Neural cell (in vitro differentiated cells): Measurements from ENCODE around the gene CETP. TPM values are rescaled to one million over a fixed set of nuclear protein-coding genes. Genes with fewer than 3 reads are reported as not detected.

ENCODE experiments used
- H2AFZ ChIP-seq: fragments of 200-600, 300-800 bp; sonication (generic), shearing (Covaris generic); 2 replicates; pipeline ENCODE4 v1.6.0; 2014; ENCODE audit warnings: low read depth, mild to moderate bottlenecking, antibody characterized with exemption, low read length, moderate library complexity
- H3F3A ChIP-seq: fragments of 200-600 bp; shearing (Covaris generic); 2 replicates; pipeline ENCODE4 v1.6.1; 2016; ENCODE audit warnings: mild to moderate bottlenecking, moderate library complexity, mixed read lengths, antibody characterized with exemption, low read length; ENCODE audit not compliant: insufficient read depth, poor library complexity, severe bottlenecking
- H3K27ac ChIP-seq: fragments of 200-600, 300-800 bp; sonication (generic), shearing (Covaris generic); 2 replicates; pipeline ENCODE4 v1.5.1; 2014; ENCODE audit warnings: mild to moderate bottlenecking, low read length, moderate library complexity
- H3K27me3 ChIP-seq: fragments of 300-800, 200-600 bp; sonication (generic), shearing (Covaris generic); 2 replicates; pipeline ENCODE4 v1.6.0; 2014; ENCODE audit warnings: mild to moderate bottlenecking, low read depth, low read length, moderate library complexity; ENCODE audit not compliant: insufficient read depth
- H3K36me3 ChIP-seq: fragments of 300-800, 200-600 bp; sonication (generic), shearing (Covaris generic); 2 replicates; pipeline ENCODE4 v1.5.1; 2014; ENCODE audit warnings: mild to moderate bottlenecking, antibody characterized with exemption, low read length, moderate library complexity; ENCODE audit not compliant: insufficient read depth
- H3K4me2 ChIP-seq: fragments of 300-800, 200-600 bp; sonication (generic), shearing (Covaris generic); 2 replicates; pipeline ENCODE4 v1.6.0; 2014; ENCODE audit warnings: mild to moderate bottlenecking, low read length
- H3K4me3 ChIP-seq: fragments of 300-800, 200-600 bp; sonication (generic), shearing (Covaris generic); 2 replicates; pipeline ENCODE4 v1.5.1; 2014; ENCODE audit warnings: mild to moderate bottlenecking, low read length, moderate library complexity
- H3K79me2 ChIP-seq: fragments of 200-600 bp; shearing (Covaris generic); replicated peaks from 2 replicates; pipeline ENCODE4 v1.6.0; 2014; ENCODE audit warnings: mild to moderate bottlenecking, low read length, moderate library complexity; ENCODE audit not compliant: insufficient read depth
- H3K9ac ChIP-seq: fragments of 300-800, 200-600 bp; sonication (generic), shearing (Covaris generic); 2 replicates; pipeline ENCODE4 v1.6.1; 2016; ENCODE audit warnings: mild to moderate bottlenecking, low read length, mixed read lengths
- H3K9me2 ChIP-seq: fragments of 200-600 bp; shearing (Covaris generic); 2 replicates; pipeline ENCODE4 v1.6.1; 2016; ENCODE audit warnings: mild to moderate bottlenecking, low read length, mixed read lengths; ENCODE audit not compliant: insufficient read depth
- H3K9me3 ChIP-seq: fragments of 200-600, 300-800 bp; sonication (generic), shearing (Covaris generic); 2 replicates; pipeline ENCODE4 v1.6.1; 2016; ENCODE audit warnings: mild to moderate bottlenecking, mixed run types, low read length, moderate library complexity, mixed read lengths
- H4K20me1 ChIP-seq: fragments of 200-600 bp; shearing (Covaris generic); 2 replicates; pipeline ENCODE4 v1.6.1; 2016; ENCODE audit warnings: mild to moderate bottlenecking, mixed run types; ENCODE audit not compliant: insufficient read depth
- EP300 ChIP-seq: fragments of 450-650 bp; conservative IDR thresholded peaks from 2 replicates; pipeline ENCODE4 v1.6.1; 2014; ENCODE audit warnings: antibody characterized with exemption, mild to moderate bottlenecking, moderate library complexity; ENCODE audit not compliant: poor library complexity, severe bottlenecking
- EZH2 ChIP-seq: fragments of 200-600, 300-800 bp; shearing (Covaris generic), sonication (generic); IDR thresholded peaks from 2 replicates; pipeline ENCODE4 v1.6.1; 2014; ENCODE audit warnings: antibody characterized with exemption, low read length, borderline replicate concordance, mild to moderate bottlenecking; ENCODE audit not compliant: insufficient read depth, poor library complexity, severe bottlenecking
- MXI1 ChIP-seq: fragments of 450-650 bp; conservative IDR thresholded peaks from 2 replicates; pipeline ENCODE4 v1.6.1; 2014; ENCODE audit warnings: antibody characterized with exemption, mild to moderate bottlenecking; ENCODE audit not compliant: poor library complexity, severe bottlenecking
- POLR2AphosphoS5 ChIP-seq: IDR thresholded peaks from 2 replicates; pipeline ENCODE4 v1.6.1; 2012
- RAD21 ChIP-seq: fragments of 450-650 bp; conservative IDR thresholded peaks from 2 replicates; pipeline ENCODE4 v1.6.1; 2014; ENCODE audit warnings: antibody characterized with exemption, mild to moderate bottlenecking, moderate library complexity
- REST ChIP-seq: IDR thresholded peaks from 2 replicates; pipeline ENCODE4 v1.6.1; 2012; ENCODE audit warnings: borderline replicate concordance
- SMC3 ChIP-seq: fragments of 450-650 bp; conservative IDR thresholded peaks from 2 replicates; pipeline ENCODE4 v1.6.1; 2014; ENCODE audit warnings: antibody characterized with exemption, mild to moderate bottlenecking, moderate library complexity; ENCODE audit not compliant: poor library complexity
- TAF1 ChIP-seq: IDR thresholded peaks from 2 replicates; pipeline ENCODE4 v1.6.1; 2012; ENCODE audit warnings: low read depth
- polyA plus RNA-seq: library from polyadenylated mRNA; depleted of rRNA; stranded (reverse); fragments of >200 nt; gene quantifications from 2 replicates; pipeline ENCODE4 v1.2.3, GENCODE V29; 2014
- TF ChIP-seq, protein P1 (sequence below): fragments of 450-650 bp; IDR thresholded peaks from 2 replicates; pipeline ENCODE4 v1.5.1; 2014; ENCODE audit warnings: antibody characterized with exemption, mild to moderate bottlenecking, moderate library complexity; ENCODE audit not compliant: poor library complexity, severe bottlenecking

CETP gene
- polyA plus RNA-seq, 1 donor from 2014 or later: not detected

DNA sequence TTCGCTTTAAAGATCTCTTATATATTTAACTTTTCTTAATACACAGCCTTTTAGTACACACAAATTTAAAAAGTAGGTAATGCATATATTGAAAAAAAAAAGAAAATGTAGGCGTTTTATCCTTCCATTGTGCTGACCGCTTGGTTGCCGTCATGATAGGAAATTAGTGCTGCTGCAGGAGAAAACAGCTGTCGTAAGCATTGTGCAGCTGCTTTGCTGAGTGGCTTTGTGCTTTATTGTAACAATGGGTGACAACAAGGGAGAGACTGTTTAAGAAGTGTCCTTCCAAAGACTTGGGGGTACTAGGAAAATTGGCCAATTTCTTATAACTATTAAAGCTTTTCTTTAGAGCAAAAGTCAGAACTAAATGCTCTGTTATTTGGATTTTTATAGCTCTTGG lies 24.8 kb upstream of the CETP start:
- no peaks in the 10 kb centered on the region for H3F3A ChIP-seq
- H3K9me2 ChIP-seq: no peaks in the 10 kb centered on the region
- no peak overlapping the region for H3K27ac ChIP-seq
- H2AFZ ChIP-seq: no peak overlapping the region
- no peaks in the 10 kb centered on the region for H3K27me3 ChIP-seq
- no peak for TF ChIP-seq TAF1
- TF ChIP-seq SMC3: no peak
- TF ChIP-seq, protein P1, sequence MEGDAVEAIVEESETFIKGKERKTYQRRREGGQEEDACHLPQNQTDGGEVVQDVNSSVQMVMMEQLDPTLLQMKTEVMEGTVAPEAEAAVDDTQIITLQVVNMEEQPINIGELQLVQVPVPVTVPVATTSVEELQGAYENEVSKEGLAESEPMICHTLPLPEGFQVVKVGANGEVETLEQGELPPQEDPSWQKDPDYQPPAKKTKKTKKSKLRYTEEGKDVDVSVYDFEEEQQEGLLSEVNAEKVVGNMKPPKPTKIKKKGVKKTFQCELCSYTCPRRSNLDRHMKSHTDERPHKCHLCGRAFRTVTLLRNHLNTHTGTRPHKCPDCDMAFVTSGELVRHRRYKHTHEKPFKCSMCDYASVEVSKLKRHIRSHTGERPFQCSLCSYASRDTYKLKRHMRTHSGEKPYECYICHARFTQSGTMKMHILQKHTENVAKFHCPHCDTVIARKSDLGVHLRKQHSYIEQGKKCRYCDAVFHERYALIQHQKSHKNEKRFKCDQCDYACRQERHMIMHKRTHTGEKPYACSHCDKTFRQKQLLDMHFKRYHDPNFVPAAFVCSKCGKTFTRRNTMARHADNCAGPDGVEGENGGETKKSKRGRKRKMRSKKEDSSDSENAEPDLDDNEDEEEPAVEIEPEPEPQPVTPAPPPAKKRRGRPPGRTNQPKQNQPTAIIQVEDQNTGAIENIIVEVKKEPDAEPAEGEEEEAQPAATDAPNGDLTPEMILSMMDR: no peak
- no peak for TF ChIP-seq MXI1
- no peak for TF ChIP-seq EZH2
- TF ChIP-seq REST: no peak
- TF ChIP-seq RAD21: no peak
- no peak for TF ChIP-seq POLR2AphosphoS5
- TF ChIP-seq EP300: no peak
- H3K4me3 ChIP-seq: peak overlapping the region; percentile 26
- peaks cover 24% of the 10 kb centered on the region for H3K79me2 ChIP-seq
- H3K4me2 ChIP-seq: no peak overlapping the region
- peak overlapping the region; percentile 2 for H3K9ac ChIP-seq
- H3K9me3 ChIP-seq: no peaks in the 10 kb centered on the region
- peaks cover 4% of the 10 kb centered on the region for H3K36me3 ChIP-seq
- no peaks in the 10 kb centered on the region for H4K20me1 ChIP-seq

GRCh38 chr16:56938664-56939513 lies 22.9 kb upstream of the CETP start:
- Histone ChIP-seq H3K4me3 (no peak overlapping the region), H3K9ac (no peak overlapping the region), H3K36me3 (peaks cover 4% of the 10 kb centered on the region), H4K20me1 (no peaks in the 10 kb centered on the region), H3K9me2 (no peaks in the 10 kb centered on the region), H3K27me3 (no peaks in the 10 kb centered on the region), H3K79me2 (peaks cover 6% of the 10 kb centered on the region), H3K9me3 (no peaks in the 10 kb centered on the region), H3K27ac (no peak overlapping the region), H3F3A (no peaks in the 10 kb centered on the region), H2AFZ (no peak overlapping the region), H3K4me2 (no peak overlapping the region)
- TF ChIP-seq SMC3 (no peak), EP300 (no peak), EZH2 (no peak), TAF1 (no peak), MXI1 (no peak), POLR2AphosphoS5 (no peak), REST (no peak), RAD21 (no peak)
- TF ChIP-seq, protein P1: no peak
